Activated B cell treated with CpG ODN at 0.5 μM for 24 hours (primary cell): ENCODE measurements around the gene DYRK3. TPM values are rescaled to one million over a fixed set of nuclear protein-coding genes. Genes with fewer than 3 reads are reported as not detected.

Source experiments
- ATAC-seq: fragments of 200-7000 bp; cut with Tn5 transposase; one replicate; pipeline ENCODE4 v1.10.0; 2021; ENCODE audit warnings: low read depth, mild to moderate bottlenecking, moderate library complexity
- CTCF ChIA-PET: fragments of 350-600 bp; sonication (Branson Sonifier 250); formaldehyde crosslinking; loops from one replicate; lab custom pipeline; 2021; ENCODE audit warnings: antibody characterized with exemption; lab: Charles Lee
- POLR2A ChIA-PET: fragments of 350-600 bp; sonication (Branson Sonifier 250); formaldehyde crosslinking; loops from one replicate; lab custom pipeline; 2021; ENCODE audit warnings: antibody characterized with exemption; lab: Charles Lee
- DNase-seq: peaks from one replicate; pipeline ENCODE4 v3.0.0; 2022
- H3K27ac Mint-ChIP-seq: one replicate; pipeline ENCODE4 v1.8.0; 2020; ENCODE audit warnings: mixed read lengths
- H3K27me3 Mint-ChIP-seq: one replicate; pipeline ENCODE4 v1.8.0; 2021; ENCODE audit warnings: mixed read lengths
- H3K36me3 Mint-ChIP-seq: one replicate; pipeline ENCODE4 v1.8.0; 2021; ENCODE audit warnings: low read depth, mixed read lengths
- H3K4me1 Mint-ChIP-seq: one replicate; pipeline ENCODE4 v1.8.0; 2021; ENCODE audit warnings: mixed read lengths
- H3K4me3 Mint-ChIP-seq: one replicate; pipeline ENCODE4 v1.8.0; 2020; ENCODE audit warnings: mild to moderate bottlenecking, mixed read lengths
- H3K9me3 Mint-ChIP-seq: one replicate; pipeline ENCODE4 v1.8.0; 2020; ENCODE audit warnings: mixed read lengths
- intact Hi-C: fragments of 100-400 bp; cut with micrococcal nuclease; formaldehyde crosslinking; loops from one replicate; pipeline ENCODE4 v1.15.1; 2024
- total RNA-seq: library from RNA; stranded (reverse); gene quantifications from 2 replicates; pipeline ENCODE4 v1.2.3, GENCODE V29; 2022
- TF ChIP-seq, protein P1 (sequence below): fragments of 200-600 bp; IDR thresholded peaks from one replicate; pipeline ENCODE4 v1.8.0; 2022; ENCODE audit warnings: antibody characterized with exemption, mild to moderate bottlenecking

The DYRK3 gene
- total RNA-seq, 1 donor from 2014 or later: 0.33 TPM

DNA sequence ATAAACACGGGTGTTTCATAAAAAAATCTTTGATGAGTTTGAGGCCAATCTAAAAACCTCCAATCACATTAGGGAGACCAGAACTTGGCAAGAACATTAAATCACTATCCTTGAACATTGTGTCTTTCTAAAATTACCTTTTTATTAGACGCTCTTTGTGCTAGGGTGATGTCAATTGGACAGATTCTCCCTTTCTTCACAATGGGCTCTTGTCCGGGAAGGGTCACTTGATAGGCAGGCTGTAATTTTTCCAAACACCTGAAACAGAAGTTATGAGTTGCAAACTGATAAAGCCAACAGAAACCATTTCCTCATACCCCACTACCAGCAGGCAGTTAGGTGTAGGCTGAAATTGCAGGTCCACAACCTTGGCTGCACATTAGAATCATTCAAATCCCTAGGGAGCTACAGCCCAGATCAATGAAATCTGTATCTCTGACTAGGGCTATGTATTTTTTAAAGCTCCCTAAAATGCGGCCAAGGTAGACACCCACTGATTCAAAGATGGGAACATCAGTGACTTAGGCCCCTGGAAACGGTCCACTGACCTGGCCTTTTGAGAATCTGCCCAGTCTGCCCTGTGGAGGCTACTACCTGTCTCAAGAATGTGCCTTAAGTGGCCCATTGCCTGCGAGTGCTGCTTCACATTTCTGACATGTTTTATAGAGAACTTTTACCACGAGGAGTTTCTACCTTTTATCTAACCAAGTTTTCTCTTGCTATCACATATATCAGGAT lies 39.6 kb upstream of the DYRK3 start:
- no peak for DNase-seq
- Mint-ChIP-seq H3K27me3 (no peaks in the 10 kb centered on the region), H3K9me3 (no peaks in the 10 kb centered on the region), H3K4me3 (no peak overlapping the region), H3K36me3 (peaks cover 86% of the 10 kb centered on the region), H3K4me1 (no peaks in the 10 kb centered on the region), H3K27ac (no peak overlapping the region)
- intact Hi-C loops: no loop called here
- ATAC-seq: no peak
- ChIA-PET POLR2A (no interaction called here), CTCF (interaction anchor here (1.4 kb wide), 1 partner anchor 12 kb away, joined by 3 read pairs; no protein-coding TSS in a partner anchor)
- TF ChIP-seq, protein P1, sequence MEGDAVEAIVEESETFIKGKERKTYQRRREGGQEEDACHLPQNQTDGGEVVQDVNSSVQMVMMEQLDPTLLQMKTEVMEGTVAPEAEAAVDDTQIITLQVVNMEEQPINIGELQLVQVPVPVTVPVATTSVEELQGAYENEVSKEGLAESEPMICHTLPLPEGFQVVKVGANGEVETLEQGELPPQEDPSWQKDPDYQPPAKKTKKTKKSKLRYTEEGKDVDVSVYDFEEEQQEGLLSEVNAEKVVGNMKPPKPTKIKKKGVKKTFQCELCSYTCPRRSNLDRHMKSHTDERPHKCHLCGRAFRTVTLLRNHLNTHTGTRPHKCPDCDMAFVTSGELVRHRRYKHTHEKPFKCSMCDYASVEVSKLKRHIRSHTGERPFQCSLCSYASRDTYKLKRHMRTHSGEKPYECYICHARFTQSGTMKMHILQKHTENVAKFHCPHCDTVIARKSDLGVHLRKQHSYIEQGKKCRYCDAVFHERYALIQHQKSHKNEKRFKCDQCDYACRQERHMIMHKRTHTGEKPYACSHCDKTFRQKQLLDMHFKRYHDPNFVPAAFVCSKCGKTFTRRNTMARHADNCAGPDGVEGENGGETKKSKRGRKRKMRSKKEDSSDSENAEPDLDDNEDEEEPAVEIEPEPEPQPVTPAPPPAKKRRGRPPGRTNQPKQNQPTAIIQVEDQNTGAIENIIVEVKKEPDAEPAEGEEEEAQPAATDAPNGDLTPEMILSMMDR: no peak

DNA sequence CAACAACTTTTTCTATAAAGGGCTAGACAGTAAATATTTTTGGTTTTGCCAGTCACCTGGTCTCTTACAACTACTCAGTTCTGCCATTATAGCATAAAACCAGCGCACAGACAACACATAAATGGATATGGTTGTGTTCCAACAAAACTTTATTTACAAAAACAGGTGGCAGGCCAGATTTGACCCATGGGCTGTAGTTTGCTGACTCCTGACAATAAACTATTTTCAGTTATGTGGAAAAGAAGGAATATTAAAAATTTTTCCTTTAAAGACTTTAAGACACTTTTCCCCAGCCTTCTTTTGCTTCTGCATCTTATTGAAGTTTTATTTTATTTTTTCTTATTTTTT lies 39.0 kb upstream of the DYRK3 start:
- no peak overlapping the region for H3K27ac Mint-ChIP-seq
- DNase-seq (no peak), ATAC-seq (no peak)
- H3K27me3 Mint-ChIP-seq: no peaks in the 10 kb centered on the region
- no peaks in the 10 kb centered on the region for H3K4me1 Mint-ChIP-seq
- ChIA-PET CTCF (interaction anchor here (1.4 kb wide), 1 partner anchor 13 kb away, joined by 3 read pairs; no protein-coding TSS in a partner anchor), POLR2A (no interaction called here)
- no peaks in the 10 kb centered on the region for H3K9me3 Mint-ChIP-seq
- H3K36me3 Mint-ChIP-seq: peaks cover 86% of the 10 kb centered on the region
- TF ChIP-seq, protein P1: no peak
- intact Hi-C loops: no loop called here
- no peak overlapping the region for H3K4me3 Mint-ChIP-seq

DNA sequence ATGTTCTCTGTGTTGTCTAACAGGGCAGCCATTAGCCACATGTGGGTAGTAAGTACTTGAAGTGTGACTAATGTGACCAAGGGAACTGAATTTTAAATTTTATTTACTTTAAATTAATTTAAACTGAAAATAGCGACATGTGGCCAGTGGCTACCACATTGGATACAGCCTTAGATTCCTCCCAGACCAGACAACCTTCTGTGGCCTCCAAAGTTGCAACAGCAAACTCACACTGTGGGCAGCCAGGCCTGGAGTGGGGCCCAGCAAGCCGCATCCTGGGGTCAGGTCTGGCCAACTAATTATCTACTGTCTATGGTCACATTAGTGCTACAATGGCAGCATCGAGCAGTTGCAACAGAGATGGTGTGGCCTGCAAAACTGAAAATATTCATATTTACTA lies 34.8 kb upstream of the DYRK3 start:
- ATAC-seq: no peak
- ChIA-PET CTCF (no interaction called here), POLR2A (no interaction called here)
- intact Hi-C loops: no loop called here
- TF ChIP-seq, protein P1: no peak
- H3K9me3 Mint-ChIP-seq: no peaks in the 10 kb centered on the region
- H3K4me3 Mint-ChIP-seq: no peak overlapping the region
- H3K27me3 Mint-ChIP-seq: no peaks in the 10 kb centered on the region
- peaks cover 86% of the 10 kb centered on the region for H3K36me3 Mint-ChIP-seq
- no peak for DNase-seq
- no peaks in the 10 kb centered on the region for H3K4me1 Mint-ChIP-seq
- H3K27ac Mint-ChIP-seq: no peak overlapping the region

DNA sequence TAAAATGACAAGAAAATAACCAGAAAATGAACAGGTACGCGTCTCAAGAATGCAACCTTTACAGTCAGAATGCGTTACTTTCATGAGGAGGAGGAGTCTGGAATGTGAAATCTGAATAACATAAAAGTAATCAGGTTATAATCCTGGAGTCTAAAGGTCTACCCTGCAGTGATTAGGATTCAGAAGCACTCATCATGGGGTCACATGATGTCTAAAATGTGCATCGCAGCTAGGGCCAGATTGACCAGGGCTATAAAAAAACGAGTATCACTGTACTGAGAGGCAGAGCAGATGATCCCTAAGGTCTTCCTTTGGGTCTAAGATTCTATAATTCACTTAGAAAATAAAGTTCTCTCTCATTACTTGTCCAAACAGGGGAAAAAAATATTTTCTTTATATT lies 30.5 kb upstream of the DYRK3 start:
- Mint-ChIP-seq H3K27ac (no peak overlapping the region), H3K36me3 (peaks cover 85% of the 10 kb centered on the region), H3K9me3 (no peaks in the 10 kb centered on the region), H3K4me1 (peaks cover 12% of the 10 kb centered on the region), H3K4me3 (no peak overlapping the region), H3K27me3 (no peaks in the 10 kb centered on the region)
- POLR2A ChIA-PET: no interaction called here
- no peak for ATAC-seq
- DNase-seq: no peak
- intact Hi-C loops: no loop called here
- CTCF ChIA-PET: interaction anchor here (0.9 kb wide), 1 partner anchor 377 kb away, joined by 3 read pairs; no protein-coding TSS in a partner anchor
- TF ChIP-seq, protein P1: no peak

DNA sequence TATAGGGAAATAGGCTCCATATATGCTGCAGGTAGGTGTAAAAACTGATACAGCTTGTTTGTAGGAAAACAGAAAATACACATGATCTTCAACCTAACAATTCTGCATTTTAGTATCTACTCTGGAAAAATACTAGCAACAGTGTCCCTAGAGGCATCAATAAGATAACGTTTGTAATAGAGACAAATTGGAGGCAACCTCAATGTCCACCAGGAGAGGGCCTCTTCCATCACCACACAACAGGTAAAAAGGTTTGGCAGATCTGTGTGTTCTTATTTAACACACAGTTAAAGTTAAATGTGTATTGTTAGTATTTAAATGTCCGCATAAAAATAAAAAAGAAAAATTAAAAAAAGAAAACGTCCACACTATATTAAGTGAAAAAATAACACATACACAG lies 28.5 kb upstream of the DYRK3 start:
- intact Hi-C loops: no loop called here
- ChIA-PET POLR2A (no interaction called here), CTCF (interaction anchor here (0.9 to 3.7 kb wide), 6 partner anchors 16 to 375 kb away, joined by 3 to 20 read pairs (median 4); no protein-coding TSS in a partner anchor)
- peaks cover 25% of the 10 kb centered on the region for H3K4me1 Mint-ChIP-seq
- DNase-seq (no peak), ATAC-seq (no peak)
- no peaks in the 10 kb centered on the region for H3K27me3 Mint-ChIP-seq
- no peak overlapping the region for H3K27ac Mint-ChIP-seq
- H3K9me3 Mint-ChIP-seq: no peaks in the 10 kb centered on the region
- peaks cover 78% of the 10 kb centered on the region for H3K36me3 Mint-ChIP-seq
- no peak overlapping the region for H3K4me3 Mint-ChIP-seq
- TF ChIP-seq, protein P1: no peak
